SIG-M5 treated with dmso at 0.1 percent for 504 hours (cell line): ENCODE data around the gene CKS1B.
A peak's percentile ranks its signal among the peaks of the same experiment; 100 is the strongest.
"Not testable (repeated sequence)": the region's sequence is repeated elsewhere in the genome, so short reads cannot be mapped to it uniquely, and the experiment has no call there.

Source experiments
- DNase-seq: peaks from one replicate; lab custom pipeline; 2025; ENCODE audit not compliant: unreplicated experiment; lab: John Stamatoyannopoulos, UW

CKS1B gene

DNA sequence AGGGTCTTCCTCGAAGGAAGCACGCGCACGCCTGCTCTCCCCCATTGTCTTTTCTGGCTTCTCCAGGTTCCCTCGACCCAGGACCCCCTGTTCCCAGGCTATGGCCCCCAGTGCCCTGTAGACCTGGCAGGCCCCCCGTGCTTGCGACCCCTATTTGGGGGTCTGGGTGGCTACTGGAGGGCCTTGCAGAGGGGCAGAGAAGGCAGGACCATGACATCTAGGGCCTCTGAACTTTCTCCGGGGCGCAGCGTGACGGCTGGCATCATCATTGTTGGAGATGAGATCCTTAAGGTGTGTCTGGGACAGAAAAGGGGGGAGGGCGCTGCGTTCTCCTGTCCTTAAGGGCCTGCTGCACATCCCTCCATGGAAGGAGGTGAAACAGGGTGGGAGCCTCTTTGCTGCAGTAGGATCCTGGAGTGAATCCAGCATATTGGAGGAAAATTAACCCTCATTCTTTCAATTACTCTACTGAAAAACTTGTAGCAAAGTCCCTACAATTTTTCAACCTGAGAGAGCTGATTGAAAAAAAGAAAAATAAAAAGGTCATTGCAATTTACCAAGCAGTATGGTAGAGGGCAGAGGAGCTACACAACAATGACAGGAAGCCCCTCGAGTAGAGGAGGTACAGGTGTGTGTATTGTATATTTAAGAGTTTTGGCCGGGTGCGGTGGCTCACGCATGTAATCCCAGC, 9.4 kb downstream of the CKS1B start:
- no peak for DNase-seq

DNA sequence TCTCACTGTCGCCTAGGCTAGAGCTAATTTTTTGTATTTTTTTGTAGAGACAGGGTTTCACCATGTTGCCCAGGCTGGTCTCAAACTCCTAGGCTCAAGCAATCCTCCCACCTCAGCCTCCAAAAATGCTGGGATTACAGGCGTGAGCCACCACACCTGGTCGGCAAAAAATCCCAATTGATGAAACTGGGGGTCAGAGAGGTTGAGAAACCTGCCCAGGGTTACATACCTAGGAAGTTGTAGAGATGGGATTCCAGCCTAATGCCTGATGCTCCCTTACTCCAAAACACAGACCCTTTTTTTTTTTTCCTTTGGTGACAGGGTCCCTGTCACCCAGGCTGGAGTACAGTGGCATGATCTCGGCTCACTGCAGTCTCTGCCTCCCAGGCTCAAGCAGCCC, 12.3 kb downstream of the CKS1B start:
- not testable (repeated sequence) for DNase-seq

DNA sequence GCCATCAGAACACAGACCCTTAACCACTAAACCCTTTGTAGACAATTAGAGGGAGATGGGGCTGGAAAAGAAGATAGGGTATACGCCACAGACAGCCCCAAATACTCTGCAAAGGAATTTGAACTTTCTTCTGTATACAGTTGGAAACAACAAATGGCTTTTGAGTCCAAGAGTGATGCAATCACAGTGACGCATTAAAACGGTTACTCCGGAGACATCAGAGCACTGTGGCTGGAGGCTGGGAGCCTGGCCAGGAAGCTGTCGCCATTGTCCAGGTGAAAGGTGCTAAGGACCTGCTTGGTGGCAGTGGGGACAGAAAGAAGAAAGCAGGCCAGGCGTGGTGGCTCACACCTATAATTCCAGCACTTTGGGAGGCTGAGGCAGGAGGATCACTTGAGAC, 12.8 kb downstream of the CKS1B start:
- DNase-seq = no peak

DNA sequence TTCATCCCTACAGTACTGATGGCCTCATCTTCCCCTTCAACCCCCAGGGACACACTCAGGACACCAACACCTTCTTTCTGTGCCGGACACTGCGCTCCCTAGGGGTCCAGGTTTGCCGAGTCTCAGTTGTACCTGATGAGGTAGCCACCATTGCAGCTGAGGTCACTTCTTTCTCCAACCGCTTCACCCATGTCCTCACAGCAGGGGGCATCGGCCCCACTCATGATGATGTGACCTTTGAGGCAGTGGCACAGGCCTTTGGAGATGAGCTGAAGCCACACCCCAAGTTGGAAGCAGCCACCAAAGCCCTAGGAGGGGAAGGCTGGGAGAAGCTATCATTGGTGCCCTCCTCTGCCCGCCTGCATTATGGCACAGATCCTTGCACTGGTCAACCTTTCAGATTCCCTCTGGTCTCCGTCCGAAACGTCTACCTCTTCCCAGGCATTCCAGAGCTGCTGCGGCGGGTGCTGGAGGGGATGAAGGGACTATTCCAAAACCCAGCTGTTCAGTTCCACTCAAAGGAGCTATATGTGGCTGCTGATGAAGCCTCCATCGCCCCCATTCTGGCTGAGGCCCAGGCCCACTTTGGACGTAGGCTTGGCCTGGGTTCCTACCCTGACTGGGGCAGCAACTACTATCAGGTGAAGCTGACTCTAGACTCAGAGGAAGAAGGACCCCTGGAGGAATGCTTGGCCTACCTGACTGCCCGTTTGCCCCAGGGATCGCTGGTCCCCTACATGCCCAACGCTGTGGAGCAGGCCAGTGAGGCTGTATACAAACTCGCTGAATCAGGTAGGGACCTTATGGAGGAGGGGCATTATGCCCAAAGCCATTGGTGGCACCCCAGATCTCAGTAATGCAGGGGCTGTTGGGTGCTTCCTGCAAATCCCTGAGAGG, 13.8 kb downstream of the CKS1B start:
- no peak for DNase-seq

DNA sequence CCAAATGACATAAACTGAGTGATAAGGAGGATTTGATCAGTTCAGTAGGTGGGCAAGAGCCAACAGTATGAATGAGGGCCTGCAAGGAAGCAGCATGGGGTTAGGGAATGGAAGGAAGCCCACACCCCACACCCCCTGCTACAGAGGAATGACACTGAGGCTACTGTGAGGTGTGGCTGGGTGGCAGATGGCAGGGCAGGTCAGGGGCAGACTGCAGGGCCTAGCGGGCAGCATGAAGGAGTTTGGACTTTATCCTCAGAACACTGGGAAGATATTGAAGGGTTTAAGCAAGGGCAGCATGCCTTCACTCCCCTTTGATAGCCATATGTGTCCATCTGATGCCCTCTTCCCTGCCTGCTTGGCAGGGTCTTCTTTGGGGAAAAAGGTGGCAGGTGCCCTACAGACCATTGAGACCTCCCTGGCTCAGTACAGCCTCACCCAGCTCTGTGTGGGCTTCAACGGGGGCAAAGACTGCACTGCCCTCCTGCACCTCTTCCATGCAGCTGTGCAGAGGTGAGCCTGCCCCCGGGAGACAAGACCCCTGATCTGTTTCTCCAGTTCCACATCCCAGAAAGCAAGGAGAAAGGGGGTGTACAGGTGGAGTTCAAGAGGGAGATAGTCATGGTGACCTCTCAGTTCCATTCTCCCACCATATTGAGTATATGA, 14.8 kb downstream of the CKS1B start:
- no peak for DNase-seq

DNA sequence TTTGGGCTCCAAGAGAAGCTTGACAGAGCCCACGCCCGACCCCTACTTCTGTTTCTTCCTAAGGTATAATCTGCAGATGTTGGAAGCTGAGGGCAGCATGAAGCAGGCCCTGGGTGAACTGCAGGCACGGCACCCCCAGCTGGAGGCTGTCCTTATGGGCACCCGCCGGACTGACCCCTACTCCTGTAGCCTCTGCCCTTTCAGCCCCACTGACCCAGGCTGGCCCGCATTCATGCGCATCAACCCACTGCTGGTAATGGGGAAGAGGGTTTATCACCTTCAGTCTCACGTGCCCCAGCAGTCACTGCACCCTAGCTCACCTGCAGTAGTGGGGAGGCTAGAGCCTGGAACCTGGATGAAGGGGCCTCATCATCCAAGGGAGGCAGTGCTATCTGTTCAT, 15.8 kb downstream of the CKS1B start:
- DNase-seq = no peak

DNA sequence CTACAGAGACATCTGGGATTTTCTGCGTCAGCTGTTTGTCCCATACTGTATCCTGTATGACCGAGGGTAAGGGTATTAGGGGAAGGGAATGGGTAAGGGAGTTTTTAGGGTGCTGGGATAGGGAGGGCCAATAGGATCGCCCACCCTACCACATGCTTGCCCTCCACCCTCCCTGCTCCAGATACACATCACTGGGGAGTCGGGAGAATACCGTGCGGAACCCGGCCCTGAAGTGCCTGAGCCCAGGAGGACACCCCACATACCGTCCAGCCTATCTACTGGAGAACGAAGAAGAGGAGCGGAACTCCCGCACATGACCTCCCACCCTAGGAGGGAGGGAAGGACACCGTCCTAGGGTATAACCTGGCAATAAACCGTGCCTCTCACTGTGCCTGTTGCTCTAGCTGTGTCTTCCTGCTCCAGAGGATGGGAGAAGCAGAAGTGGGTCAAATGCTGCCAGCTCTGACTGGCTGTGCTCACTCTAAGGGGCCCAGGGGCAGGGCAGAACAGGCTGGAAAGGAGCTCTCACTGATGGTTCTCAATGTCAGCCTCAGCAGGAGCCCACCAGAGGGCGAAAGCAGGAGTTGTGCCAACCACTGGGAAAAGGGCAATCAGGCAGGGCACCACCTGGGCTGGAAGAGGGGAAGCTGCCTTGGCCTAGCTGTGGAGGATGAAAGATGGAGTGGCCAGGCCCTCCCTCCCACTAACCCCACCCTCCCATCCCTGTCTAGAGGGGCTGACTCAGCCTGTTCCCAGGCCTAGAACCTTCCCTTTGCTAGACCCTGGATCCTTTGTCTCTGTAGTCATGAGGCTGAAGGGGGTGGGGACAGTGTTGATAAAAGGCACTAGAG, 18.5 kb downstream of the CKS1B start:
- no peak for DNase-seq

DNA sequence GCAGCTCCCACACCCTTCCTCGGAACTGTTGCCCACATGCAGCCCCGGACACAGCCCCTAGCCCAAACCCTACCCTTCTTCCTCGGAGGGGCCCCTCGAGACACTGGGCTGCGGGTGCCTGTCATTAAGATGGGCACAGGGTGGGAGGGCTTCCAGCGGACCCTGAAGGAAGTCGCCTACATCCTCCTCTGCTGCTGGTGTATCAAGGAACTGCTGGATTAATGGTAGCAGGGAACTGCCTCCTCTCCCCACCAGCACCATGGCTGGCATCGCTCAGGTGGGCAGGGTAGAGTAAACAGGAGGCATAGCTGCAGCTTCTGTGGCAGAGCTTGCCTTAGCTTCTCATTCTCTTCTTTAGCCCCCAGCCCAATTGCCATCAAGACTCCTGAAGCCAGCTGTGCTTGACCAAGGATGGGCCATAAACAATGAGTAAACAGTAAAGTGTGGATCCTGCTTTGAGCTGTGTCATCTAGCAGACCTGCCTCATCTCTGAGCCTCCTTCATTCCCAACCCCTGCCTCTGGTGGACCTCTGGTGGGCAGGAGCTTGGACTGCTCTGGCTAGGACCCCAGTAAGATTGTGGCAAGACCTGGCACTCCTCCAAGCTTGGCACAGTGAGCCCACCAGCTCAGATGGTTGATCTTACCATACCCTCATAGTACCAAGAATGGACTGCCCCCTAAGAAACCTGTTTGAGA, 19.2 kb downstream of the CKS1B start, which contains the start of gene LENEP:
TSS of gene LENEP (plus strand) at position 15 of the 697 bp plus-strand sequence. CDS start at position 37, 22 bp downstream.
- no peak for DNase-seq

DNA sequence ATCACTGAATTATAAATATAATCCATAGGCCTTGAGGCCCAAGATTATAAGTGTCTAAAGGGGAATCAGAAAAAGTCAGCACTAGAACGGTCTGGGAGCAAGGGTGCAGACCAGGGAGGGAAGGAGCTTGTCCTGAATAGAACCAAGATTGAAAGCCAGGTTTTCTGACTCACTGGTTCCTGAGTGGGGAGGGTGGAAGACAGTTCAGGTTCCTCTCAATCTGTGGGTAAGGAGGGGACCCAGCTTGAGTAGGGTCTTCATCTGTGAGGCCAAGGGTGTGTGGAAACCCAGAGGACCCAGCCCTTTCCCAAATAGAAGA, 19.7 kb downstream of the CKS1B start:
- DNase-seq = no peak

DNA sequence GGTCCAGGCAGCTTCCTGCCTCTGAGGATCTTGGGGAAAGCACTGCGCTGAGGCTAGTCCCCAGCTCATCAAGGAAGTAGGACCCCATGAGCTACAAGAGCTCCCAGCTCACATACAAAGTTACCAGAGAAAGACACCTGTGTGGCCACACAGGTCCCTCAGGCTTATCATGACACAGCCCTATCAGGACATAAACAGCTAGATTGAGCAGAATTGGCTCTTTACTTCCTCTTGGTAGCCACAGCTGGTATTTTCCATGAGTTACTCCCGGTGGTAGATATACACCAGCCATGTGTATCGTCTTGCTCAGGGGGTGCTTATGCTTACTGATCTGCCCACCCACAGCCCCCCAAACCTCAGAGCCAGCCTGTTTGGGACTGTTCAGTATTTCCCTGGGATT, 20.1 kb downstream of the CKS1B start:
- DNase-seq = no peak

DNA sequence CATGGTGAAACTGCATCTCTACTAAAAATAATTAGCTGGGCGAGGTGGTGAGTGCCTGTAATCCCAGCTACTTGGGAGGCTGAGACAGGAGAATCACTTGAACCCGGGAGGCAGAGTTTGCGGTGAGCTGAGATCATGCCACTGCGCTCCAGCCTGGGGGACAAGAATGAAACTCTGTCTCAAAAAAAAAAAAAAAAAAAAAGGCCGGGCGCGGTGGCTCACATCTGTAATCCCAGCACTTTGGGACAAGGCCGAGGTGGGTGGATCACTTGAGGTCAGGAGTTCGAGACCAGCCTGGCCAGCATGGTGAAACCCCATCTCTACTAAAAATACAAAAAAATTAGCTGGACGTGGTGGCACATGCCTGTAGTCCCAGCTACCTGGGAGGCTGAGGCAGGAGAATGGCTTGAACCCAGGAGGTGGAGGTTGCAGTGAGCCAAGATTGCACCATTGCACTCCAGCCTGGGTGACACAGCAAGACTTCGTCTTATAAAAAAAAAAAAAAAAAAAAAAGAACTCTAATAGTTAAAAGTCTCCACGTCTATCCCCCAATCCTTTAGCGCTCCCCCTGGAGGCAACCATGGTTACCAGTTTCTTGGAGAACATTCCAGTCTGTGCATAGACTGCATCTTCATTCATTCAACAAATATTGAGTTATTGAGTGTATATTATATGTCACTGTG, 21.0 kb downstream of the CKS1B start:
- peak; percentile 84 for DNase-seq

DNA sequence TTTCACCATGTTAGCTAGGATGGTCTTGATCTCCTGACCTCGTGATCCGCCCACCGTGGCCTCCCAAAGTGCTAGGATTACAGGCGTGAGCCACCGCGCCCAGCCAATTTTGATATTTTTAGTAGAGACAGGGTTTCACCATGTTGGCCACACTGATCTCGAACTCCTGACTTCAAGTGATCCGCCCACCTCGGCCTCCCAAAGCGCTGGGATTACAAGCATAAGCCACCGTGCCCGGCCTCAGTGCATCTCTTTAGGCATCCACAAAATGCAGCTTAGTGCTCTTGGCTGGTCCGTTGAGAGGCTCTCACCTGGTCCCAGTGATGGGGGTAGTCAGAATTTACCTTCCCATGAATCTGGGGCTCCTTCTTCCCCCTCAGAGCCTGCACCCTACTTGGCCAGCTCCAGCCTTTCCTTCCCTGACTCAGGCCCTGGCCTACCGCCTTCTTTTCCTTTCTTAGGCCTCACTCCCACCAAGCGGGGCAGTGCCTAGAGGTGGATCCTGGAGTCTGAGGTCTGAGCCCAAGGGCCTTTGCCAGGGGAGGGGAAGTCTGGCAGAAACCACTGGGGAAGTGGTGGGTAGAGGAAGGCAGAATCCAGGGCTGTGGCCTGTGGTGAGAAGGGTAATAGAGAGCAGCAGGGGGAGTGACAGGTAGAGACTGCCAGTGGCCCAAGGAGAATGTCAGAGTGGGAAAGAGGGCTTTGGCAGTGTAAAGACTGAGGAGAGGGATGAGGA, 22.7 kb downstream of the CKS1B start:
- peak; percentile 37 for DNase-seq

DNA sequence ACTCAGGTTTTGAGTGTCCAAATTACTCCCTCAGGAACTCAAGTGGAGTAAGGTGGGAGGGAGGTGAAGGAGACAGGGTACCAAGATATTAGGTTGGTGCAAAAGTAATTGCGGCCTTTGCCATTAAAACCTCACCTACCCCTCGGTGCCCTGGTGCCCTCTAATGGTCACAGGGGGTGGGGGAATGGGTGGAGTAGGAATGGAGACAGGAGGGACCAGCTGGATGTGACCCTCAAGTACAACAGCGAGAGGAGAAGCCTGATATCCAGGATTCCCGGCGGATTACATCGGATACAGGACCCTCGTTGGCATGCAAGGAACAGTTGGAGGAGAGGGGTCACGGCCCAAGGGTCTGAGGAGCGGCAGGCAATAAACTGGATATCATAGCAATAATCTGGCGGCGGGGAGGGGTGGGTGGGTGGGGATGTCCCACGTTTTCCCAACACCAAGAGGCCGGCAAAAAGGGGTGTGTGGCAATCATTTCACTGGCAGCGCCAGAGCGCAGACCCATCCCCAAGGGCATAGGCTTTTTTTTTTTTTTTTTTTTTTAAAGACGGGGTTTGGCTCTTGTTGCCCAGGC, 23.8 kb downstream of the CKS1B start:
- no peak for DNase-seq

DNA sequence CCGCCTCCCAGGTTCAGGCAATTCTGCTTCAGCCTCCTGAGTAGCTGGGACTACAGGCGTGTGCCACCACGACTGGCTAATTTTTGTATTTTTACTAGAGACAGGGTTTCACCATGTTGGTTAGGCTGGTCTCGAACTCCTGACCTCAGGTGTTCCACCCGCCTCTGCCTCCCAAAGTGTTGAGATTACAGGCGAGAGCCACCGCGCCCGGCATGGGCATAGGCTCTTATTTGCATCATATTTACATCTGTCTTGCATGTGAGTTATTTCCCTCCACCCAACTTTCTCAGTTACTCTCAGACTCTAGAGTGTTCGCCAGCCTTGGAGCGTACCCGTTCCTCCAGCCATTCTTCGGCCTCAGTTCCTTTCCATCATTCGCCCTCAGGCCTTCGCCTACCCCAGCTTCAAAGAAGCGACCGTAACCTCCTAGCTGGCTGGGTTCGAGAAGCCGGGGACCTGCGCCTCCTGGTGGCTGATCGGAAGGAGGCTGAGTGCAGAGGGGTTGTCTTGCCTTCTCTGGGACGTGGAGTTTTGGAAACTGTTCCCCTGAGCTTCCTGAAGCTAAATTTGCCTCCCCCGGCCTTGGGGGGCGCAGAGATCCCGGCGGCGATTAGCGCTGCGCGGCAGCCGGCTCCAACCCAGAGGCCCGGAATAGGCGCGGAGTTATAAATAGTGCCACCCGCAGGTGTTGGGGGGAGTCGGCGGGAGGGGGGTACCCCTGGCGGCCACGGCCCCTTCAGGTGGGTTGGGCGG, 24.5 kb downstream of the CKS1B start:
- peak; percentile 90 for DNase-seq

DNA sequence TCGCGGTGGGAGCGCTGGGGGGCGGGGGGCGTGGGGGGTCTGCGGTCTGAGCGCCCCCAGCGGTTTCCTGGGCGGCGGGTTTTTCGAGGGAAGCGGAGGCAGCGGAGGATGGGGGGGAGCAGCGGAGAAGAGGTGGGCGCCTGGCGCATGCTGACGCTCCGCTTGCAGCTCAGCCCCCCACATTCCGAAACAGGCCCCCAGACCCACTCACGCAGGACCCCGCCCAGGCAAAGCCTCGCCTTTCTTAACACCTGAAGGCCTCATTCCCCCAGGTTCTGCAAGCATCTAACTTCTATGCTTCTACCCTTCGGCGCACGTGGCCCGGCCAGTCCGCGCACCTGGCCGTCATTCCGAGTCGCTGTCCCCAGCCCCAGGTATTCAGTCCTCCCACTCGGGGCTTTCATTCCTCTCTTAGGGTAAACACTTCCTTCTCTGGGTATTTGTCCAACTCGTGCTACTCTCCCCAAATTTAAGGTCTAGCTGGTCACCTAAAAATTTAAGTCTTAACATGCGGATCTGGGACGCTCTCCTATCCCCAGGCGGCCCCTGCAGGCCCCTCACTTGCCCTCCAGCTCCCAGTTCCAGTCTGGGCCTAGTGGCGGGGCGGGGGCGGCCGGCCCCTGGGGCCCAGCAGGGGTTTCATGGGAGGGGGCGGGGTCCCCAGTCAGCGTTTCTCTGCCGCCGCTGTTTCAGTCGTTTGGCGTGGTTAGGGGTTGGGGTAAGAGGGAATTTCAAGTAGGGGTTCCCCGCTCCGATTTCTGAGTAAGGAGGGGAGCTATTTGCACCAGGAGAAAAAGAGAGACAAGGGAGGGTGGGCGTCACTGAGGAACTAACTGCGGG, 25.3 kb downstream of the CKS1B start:
- peak; percentile 65 for DNase-seq

DNA sequence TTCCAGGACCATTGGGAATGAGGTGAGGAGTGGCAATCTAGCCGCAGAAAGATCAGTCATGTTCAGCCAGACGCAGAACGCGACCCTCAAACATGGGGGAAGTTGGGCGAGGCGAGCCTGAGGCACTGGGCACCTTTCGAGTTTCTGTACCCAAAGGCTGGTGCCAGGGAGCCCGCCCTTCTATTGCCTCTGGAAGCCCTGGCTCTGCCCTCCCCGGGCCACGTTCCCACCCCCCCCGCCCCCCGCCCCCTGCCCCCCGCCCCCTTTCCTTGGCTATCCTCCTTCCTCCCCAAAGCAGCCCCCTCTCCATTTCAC, 25.9 kb downstream of the CKS1B start:
- DNase-seq = no peak

DNA sequence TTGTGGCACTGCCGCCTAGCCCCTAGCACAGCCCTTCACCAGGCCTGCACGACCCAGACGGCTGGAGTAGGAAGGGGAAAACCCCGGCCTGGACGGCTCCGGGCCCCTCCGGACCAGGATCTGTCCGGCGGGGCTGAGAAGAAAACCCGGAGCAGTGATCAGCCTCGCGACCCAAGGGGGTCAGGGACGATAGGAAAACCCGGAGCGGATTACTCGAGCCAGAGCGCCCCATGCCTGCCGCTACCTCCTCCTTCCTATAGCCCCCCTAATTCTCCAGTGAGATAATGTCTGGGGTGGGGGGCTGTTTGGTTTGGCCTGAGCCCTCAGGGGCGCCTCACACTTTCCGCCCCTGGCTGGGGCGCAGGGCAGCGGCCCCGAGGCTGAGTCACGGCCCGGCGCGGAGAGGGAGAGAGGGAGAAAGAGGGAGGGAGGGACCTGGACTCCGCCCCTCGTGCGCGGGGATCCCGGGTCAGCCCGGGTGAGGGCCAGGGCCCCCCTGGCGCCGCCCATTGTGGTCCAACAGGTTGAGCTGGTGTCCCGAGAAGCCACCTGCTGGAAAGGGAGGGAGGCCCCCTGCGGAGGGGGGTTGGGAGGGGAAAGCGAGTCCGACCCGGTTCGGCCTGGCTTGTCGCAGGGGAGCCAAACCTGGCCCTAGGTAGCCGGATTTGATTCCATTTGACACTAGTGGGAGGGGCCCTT, 26.4 kb downstream of the CKS1B start:
- peak; percentile 90 for DNase-seq
